ENCODE data around the gene SESTD1.

SESTD1 gene

DNA sequence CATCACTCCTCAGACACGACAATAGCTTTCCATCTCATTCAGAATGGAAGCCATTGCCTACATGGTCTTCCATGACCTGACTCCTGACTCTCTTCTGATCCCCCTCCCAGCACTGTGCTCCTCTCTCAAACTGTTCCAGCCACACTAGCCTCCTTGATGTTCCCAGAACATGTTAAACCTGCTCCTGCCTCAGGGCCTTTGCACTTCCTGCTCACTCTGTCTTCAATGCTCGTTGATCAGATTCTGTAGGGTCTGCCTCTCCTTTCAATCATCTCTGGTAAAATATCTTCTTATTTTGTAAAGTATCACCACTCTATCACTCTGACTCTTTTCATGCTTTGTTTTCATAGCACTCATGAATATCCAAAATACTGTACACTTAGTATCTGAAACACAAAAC is 84.9 kb downstream of the SESTD1 start:
- DNase-seq, result no peak

DNA sequence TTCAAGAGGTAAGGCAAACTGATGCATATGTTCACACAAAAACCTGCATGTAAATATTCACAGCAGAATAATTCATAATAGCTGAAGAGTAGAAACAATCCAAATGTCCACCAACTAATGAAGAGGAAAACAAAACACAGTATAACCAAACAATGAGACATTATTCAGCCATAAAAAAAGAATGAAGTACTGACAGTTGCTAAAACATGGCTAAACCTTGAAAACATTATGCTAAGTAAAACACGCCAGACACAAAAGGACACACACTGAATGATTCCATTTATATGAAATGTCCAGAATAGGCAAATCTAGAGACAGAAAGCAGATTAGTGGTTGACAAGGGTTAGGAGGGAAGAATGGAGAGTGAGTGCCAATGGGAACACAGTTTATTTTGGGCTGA is 86.9 kb downstream of the SESTD1 start:
- no peak for DNase-seq

DNA sequence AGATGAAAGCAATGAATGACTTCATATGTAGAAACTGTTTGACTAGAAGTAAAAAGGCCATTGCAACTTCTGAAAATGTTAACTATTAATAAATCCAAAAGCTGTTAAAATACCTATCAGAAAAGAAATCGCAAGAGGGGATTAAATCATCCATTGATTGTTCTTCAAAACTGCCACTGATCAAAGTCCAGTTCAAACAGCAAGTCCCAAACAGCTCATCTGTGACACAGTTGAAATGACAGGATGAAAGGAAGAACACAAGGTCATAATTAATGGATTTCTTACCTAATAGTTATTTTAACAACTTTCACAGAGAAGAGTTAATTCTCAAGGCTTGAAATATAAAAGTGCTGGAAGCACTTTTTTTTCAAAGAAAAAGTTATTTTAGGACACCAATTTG is 90.4 kb downstream of the SESTD1 start:
- no peak for DNase-seq

DNA sequence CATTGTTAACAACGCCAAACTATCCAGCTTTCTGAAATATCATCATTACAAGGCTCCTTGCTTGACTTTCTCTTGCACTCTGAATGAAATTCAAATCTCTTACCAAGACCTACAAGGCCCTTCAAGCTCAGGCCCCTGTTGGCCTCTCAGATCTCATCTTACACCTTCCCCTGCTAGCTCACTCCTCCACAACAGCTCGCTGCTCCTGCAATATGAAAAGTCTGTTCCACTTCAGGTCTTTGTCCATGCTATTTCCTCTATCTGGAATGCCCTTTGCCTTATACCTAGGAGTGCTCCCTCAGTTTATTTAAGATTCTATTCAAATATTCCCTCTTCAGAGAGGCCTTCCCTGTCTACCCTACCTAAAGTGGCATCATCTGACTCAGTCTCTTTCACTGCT is 91.7 kb downstream of the SESTD1 start:
- no peak for DNase-seq

DNA sequence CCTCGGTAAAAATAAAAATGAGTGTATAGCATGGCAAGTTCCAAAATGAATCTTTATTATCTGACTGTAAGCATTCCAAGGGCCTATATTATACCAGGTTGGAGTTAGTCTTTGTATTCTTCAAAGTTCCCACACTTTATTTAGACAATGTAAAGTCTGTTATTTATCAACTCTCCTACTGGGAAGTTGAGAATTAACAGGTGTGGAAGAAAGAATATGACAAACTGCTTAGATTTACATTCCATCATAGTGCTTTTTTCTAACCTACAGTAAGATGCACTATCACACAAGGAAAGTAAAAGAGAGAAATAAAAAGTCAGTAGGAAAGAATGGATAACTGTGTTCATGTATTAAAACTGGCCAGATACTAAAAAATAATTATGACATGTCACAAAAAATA is 93.3 kb downstream of the SESTD1 start:
- no peak for DNase-seq

DNA sequence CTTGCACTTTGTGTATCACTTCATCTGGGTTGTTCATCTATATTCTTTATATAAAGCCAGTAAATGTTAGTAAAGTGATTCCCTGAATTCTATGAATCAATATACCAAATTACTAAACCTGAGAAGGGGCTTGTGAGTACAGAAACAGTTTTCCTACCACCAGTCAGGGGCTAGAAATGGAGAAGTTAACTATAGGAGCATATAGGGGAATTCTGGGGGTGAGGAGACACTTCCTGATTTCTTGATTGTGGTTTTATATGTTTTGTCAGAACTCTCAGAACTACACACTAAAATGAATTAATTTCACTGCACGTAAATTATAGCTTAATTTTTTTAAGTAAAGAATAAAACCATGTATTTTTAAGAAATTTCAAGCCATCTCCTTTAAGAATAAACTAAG is 93.7 kb downstream of the SESTD1 start:
- DNase-seq, result no peak

DNA sequence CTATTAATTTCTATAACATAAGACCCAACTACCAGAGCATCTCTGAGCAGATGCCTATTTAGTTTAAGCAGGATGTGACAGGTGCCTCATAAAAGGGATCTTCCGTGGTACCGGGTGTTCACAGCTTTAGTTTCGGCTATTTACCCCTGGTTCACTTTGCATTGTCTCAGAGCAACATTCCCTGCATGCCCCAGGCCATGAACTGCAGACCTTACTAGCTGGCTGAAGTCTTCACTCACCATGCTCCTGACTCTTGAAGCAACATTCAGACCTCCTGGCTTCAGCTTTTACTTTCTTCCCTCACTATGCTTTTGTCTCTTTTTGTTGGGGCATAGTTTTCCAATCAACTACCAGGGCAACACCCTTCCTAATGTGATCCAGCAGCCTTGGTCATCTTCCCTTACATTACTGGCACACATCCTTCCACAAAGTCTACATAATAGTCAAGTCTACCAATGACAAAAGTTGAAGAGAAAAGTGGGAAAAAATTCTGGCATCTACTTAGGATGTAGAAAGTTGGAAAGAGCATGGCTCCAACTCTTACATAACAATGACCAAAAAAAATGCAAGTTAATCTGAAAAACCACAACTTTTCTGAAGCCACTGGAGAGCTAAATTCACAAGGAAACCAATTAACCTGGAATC is 99.2 kb downstream of the SESTD1 start:
- no peak for DNase-seq

DNA sequence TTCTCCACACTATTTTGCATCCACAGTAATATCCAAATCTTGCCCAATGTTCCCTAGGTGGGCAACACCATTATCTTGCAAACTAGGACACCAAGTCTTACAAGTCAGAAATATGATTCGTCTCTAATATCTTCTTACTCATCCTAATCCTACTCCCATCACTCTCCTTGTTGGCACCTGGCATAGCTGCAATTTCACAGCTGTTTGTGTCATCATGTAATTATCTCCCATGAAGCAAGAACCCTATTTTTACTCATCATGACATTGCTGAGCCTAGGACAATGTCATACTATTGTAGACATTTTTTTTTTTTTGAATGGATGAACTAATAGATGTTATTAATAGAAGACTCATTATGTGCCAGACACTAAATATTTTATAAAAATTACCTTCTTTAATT is 123.4 kb downstream of the SESTD1 start:
- DNase-seq, result no peak

DNA sequence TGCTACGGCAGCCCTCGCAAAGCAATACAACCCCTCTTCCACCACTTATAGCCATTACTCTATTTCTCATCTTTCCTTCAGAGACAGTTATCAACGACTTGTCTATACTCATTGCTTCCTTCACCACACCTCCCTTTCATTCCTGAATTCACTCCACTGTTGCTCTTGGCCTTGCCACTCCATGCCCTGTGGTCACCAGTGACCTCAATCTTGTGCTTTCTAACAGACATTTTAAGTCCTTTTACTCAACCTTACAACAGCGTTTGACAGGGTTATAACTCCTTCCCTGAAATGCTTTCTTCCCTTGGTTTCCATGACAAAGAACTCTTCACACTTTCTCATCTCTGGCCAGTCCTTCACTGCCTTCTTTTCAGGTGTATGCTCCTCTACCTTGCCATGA is 124.1 kb downstream of the SESTD1 start:
- no peak for DNase-seq

DNA sequence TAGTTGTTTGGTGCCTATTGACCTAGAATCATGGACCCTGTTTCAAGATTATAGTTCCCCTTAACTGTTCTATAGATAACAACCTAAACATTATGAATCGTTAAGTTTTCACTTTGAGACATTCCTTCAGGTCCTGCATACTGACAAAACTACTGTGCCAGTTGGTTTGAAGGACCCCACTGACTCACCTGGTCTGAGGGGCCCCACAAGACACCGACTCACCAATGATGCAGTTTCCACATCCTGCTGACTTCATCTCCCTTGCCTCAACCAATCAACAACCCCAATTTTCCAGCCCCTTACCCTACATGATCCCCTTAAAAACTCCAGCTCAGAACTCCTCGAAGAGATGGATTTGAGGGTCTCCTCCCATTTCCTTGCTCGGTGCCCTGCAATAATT is 125.1 kb downstream of the SESTD1 start:
- no peak for DNase-seq

DNA sequence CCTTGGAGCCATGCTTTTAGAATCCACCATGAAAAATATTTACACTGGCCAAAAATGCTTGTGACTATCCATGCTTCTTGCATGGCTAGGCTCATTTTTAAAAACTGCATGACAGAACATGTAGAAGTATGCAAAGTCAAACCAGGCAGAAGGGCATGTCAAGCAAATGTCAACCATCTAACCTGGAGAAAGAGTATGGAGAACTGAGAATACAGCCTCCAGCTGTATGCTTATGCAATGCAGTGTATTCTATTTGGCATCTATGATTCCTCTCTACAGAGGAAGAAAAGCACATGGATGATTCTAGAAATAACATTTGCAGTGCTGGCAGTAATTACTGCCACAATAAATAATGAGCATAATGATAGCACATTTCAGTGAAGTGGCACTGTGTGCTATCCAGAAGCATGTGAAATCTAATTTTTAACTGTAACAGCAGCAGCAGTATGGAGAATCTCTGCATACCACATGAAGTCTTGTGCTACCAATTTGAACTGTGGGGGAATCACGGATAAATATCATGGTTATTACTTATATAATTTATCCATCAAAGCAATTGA is 127.4 kb downstream of the SESTD1 start:
- DNase-seq, result no peak

DNA sequence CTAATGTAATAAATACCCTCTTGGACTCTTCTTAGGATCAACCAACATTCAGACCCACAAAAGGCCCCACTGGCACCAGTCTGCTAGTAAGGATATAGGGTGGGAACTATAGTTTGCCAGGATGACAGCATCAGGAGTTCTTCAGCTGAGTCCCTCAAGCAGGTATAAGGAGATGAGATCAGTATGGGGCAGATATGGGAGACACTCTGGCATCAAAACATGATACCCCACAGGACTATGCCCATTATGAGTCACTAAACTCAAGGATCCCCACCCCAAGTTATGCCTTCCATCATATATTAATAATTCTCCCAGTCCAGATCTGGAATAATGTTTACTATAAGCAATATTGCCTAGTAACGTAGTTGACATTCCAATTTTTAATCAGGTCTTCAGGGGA is 131.6 kb downstream of the SESTD1 start:
- DNase-seq, result no peak

DNA sequence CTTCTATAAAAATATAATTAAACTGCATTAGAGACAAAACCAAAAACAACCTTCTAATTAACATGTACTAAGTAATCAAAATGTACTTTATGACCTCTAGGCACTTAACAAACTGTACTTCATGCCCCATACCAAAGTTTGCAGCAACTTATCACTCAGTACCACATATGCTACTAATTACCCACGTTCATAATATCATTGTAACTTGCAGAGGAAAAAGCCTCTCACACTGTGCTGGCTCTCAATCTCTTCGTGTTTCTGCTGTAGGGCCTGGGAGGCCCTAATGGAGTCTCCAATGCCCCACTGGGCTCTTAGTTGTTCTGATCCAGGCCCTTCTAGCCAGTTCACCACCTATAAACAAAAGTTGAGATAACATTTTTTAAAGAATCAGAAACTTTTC is 132.6 kb downstream of the SESTD1 start:
- no peak for DNase-seq

DNA sequence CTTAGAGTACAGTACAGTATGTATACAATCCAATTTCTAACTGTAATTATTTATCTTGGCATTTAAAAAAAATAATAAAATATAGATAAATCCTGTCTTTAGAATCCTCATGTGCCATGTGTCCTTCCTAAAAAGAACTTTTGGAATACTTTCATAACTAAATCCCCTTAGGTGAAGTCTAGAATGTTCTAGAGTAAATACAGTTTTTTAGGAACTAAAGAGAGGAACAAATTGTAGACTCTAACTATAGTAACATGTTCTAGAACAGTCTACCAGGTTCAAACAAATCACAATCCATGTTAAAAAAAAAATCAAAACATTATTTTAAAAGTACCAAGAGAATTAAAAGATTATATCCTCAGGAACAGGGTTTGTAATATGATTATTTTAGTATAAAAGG is 134.1 kb downstream of the SESTD1 start:
- no peak for DNase-seq

DNA sequence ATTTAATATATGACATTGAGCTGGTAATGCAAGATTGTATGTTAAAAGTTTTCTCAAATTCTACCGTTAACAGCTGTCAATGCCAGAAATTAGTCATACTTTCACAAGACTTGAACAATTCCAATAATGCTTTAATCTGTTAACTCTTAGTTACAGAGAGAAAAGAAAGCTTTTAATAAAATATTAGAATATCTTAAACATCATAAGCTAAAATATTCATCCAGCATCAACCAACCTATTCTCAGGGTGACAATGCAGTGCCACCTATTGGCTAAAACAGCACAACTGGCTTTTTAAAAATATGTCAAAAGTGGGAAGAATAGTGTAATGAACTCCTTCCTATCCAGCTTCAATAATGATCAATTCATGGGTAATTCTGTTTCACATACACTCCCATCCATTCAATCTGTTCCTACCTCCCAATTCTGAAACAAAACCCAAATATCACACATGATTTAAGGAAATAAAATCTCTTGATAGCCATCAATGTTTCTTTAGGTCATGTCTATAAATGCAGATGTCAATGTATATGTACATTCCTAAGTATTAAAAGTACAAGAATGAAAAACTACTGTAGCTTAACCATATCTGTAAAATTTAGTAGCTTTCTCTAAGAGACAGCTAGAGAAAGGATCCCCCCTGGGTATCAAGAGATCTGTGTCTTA is 134.9 kb downstream of the SESTD1 start:
- DNase-seq, result no peak

DNA sequence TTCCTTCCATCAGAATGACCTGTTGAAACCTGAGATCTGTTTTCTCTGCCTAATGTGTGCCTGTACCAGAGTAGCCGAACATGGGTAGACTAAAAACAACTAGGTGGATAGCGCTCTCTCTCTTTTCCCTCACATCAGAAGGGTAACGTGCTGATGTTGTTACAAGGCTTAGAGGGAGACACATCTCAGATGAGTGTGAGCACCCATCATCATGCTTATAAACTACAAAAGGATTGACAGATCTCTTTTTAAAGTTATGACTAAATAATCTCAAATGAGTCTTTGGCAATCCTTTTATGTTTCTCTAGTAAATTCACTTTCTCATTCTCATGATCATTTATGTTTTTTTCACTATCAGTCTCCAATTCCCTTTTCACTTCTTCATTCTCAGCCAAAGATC is 139.2 kb downstream of the SESTD1 start:
- no peak for DNase-seq

DNA sequence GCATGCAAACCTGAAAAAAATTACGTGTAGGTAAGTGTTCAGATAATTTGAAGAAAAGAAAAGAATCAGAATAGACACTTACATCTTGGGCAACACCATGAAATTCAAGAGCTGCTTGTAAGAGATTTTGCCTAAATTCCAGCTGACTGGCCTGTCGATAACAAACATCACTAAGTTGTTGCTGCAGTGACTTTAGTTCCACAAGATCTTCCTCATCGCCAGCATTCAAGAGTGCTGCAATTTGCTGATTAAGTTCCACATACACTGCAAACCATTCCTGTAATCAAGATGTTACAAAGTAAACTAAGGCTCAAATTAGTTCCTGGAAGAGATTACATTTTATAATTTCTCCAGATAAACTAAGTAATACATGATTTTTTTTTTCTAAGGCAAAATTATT is 140.3 kb downstream of the SESTD1 start:
- no peak for DNase-seq

DNA sequence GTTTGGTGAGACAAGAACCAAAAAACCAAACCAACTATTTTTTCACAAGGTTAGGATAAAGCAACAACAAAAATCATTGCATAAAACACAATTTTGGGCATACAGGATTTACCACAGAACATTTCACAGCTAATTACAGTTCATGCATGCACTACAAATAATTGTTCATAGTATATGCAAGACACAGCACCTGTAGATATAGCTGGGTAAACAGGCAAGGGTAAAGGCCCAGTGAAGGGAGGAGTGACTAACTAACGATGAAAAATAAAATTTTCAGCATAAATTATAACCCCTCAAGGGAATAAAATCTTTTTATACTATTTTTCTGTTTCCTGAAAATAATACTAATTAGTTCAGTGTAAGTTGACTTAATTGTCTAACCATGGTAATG is 141.4 kb downstream of the SESTD1 start:
- no peak for DNase-seq

DNA sequence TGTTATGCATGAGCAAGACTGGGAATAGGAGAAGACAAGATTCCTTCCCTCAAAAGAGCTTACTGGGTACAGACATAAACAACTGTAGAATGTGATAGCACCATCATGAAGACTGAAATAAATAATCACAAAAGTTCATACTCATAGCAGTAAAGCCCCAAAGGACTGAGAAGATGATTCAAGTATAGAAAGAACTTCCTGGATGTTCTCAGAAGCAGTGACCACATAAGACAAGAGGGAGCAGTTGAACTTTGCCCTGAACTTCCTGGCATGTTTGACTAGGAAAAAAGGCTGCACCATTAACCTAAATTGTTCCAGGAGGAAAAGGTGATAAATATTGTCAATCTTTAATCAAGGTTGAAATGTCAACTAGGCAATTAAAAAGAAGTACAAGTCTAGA is 156.9 kb downstream of the SESTD1 start:
- no peak for DNase-seq

DNA sequence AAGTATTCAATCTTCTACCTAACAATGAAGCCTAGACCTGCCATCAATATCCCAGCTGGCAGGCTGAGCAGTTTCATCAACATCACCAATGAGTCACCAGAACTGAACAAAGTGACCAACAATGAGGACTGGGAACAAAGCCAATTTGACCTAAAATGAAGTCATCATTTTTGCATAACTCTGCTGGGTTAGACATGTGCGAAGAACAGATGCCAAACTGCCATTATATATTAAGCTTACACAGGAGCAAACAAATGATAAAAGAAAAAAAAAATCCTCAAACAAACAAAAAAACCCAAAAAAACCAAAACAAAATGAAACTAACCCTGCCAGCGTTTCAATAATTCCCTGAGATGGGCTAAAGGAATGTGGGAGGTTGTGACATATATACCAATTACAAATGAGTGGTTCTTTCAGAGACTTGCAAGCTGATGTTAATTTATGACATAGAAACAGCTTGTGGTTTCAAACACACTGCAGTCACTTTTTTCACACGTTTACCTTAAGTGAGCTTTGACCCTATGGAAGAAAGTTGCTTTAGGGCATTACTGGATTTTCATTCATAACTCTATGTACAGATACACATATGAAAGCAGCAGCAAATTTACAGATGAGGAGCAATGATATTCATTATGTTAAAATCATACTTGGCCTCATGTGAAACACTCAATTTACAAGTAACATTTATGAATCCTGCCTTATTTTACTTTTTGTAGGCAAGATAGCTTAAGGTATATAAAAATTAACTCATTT is 157.8 kb downstream of the SESTD1 start:
- no peak for DNase-seq

DNA sequence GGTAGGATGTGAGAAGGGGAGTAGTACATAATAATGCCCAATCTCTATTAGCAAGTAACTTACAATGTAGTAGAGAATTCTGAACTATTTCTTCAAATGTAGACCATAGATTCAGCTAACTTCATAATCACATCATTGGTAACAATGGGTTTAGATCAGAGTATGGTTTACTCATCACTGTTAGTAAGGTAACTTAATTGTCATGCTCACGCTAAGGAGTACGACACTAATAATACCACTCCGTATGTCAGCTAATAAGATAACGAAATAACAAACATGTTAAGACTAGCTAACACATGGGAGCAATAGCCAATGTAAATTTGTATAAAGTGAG is 158.3 kb downstream of the SESTD1 start:
- no peak for DNase-seq

DNA sequence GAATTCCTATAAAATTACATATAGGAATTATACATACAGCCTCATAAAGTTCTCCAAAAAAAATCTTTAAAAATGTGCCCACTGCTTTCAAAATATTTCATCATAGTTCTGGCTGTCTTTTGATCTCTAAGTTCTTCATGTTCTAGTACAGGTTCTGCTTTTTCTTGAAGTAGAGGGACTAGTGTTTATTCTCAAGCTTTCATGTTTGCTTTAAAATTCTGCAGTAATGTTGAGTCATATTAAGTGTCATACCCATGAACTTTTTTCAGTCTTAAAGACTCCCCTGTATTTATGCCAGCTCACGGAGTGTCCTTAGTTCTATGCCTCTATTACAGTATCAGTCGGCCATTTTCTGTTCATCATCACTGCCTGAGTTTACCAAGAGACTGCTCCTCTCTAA is 159.9 kb downstream of the SESTD1 start:
- DNase-seq, result no peak

DNA sequence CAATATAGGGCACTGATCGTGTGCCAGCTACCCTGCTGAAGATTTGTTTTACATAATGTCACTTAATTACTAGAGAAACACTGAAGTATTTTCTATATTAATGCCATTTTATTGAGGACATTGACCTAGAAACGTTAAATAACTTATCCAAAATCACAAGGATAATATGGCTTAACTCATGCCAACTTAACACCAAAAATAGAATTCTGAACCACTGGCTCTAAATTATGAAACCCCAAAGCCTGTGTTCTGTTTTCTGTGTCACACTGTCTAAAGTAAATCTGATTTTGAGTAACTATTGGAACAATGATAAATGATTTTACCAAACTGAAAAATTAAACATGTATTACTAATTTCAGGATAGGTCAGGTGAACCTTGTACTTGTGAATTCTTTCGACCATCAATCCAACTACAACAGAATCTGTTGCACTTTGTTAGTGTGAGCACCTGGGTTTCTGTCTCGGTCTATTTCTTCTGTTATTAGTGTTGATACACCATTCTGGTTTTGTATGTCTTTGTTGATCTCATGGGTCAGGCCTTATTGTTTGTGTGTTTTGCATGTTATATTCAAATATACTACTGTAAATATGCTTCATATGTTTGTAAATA is 166.4 kb downstream of the SESTD1 start:
- no peak for DNase-seq

DNA sequence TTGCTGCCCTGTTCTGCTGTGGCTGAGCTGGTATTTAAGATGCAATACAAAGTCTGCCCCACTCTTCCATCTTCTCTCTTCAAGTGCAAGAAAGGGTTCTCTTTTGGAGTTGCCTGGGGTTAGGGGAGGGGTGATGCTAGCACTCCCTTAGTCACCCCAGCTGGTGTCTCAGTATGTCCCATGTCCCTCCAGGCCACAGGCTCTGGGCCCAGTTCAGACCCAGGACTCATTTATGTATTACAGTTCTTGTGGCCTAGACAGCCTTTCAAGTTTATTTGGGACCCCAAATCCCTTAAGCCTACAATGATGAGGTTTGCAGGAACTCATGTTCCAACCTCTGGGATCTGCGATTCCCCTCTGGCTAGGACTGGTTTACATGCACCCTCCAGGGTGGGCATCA is 167.5 kb downstream of the SESTD1 start:
- no peak for DNase-seq
